A549 (cell line): Measurements from ENCODE around the gene IL1RL2. TPM values are rescaled to one million over a fixed set of nuclear protein-coding genes. Genes with fewer than 3 reads are reported as not detected.

Source experiments
- ATAC-seq, 2 experiments: fragments of 200-7000 bp in 1 of 2; fragments of >200 bp in 1 of 2; cut with Nextera tagmentation in 1 of 2; cut with Tn5 transposase in 1 of 2; 3 replicates each; pipeline versions ENCODE4 v1.8.0 to v1.9.1; 2018 to 2020; ENCODE audit warnings: mild to moderate bottlenecking in 1 of 2, moderate library complexity in 1 of 2
- CTCF ChIA-PET: fragments of 300-600 bp; sonication (Branson Sonifier 250); formaldehyde crosslinking; extraction: SDS; loops from one replicate; lab custom pipeline; 2021; ENCODE audit warnings: antibody characterized with exemption, inconsistent platforms; lab: Yijun Ruan, JAX
- POLR2A ChIA-PET: fragments of 350-600 bp; formaldehyde crosslinking; extraction: SDS; loops from one replicate; lab custom pipeline; 2021; ENCODE audit warnings: antibody characterized with exemption, inconsistent platforms; lab: Yijun Ruan, JAX
- DNase-seq, 2 experiments: peaks; one replicate each; pipeline versions ENCODE4 v3.0.0 to v3.0.0-alpha.2; 2011 to 2016; ENCODE audit warnings: low read depth in 1 of 2, low spot score in 1 of 2
- FAIRE-seq: peaks from 2 replicates; lab custom pipeline; 2011; peaks lifted over from hg19 to GRCh38; lab: Jason Lieb, UNC
- H3K27ac ChIP-seq, 2 experiments: fragments of >200 bp; sonication (Bioruptor Twin); formaldehyde crosslinking; 3 replicates each; pipeline ENCODE4 v1.5.1; 2016 to 2017
- H3K4me1 ChIP-seq: fragments of >200 bp; sonication (Bioruptor Twin); formaldehyde crosslinking; 3 replicates; pipeline ENCODE4 v1.6.1; 2016
- H3K4me2 ChIP-seq: fragments of >200 bp; sonication (Bioruptor Twin); formaldehyde crosslinking; 3 replicates; pipeline ENCODE4 v1.6.1; 2016
- H3K4me3 ChIP-seq: fragments of >200 bp; sonication (Bioruptor Twin); formaldehyde crosslinking; 3 replicates; pipeline ENCODE4 v1.5.1; 2016
- H3K9me3 ChIP-seq: fragments of >200 bp; sonication (Bioruptor Twin); formaldehyde crosslinking; 3 replicates; pipeline ENCODE4 v1.6.1; 2016
- ATOH8 ChIP-seq: fragments of 250-450 bp; sonication (Bioruptor Pico); IDR thresholded peaks from 2 replicates; pipeline ENCODE4 v1.5.0; 2020; ENCODE audit warnings: low read depth, mild to moderate bottlenecking, moderate library complexity
- CTCF ChIP-seq: fragments of >200 bp; sonication (Bioruptor Twin); formaldehyde crosslinking; IDR thresholded peaks from 3 replicates; pipeline ENCODE4 v1.5.1; 2016
- EHF ChIP-seq: fragments of 250-450 bp; sonication (Bioruptor Pico); IDR thresholded peaks from 2 replicates; pipeline ENCODE4 v1.5.0; 2020; ENCODE audit warnings: mild to moderate bottlenecking
- EHMT2 ChIP-seq: fragments of 200-600 bp; sonication (generic); IDR thresholded peaks from 2 replicates; pipeline ENCODE4 v1.6.1; 2016; ENCODE audit warnings: antibody characterized with exemption, low read depth, mild to moderate bottlenecking, moderate library complexity
- ELK1 ChIP-seq: fragments of 150-350 bp; IDR thresholded peaks from 2 replicates; pipeline ENCODE4 v1.6.1; 2014; ENCODE audit warnings: low read depth, mild to moderate bottlenecking, low read length
- EP300 ChIP-seq, 2 experiments: fragments of >200 bp; sonication (Bioruptor Twin); formaldehyde crosslinking; IDR thresholded peaks; 2 replicates in 1 of 2; 3 replicates in 1 of 2; pipeline ENCODE4 v1.6.1; 2016 to 2017
- HEYL ChIP-seq: fragments of 250-450 bp; sonication (Bioruptor Pico); IDR thresholded peaks from 2 replicates; pipeline ENCODE4 v1.8.0; 2021; ENCODE audit warnings: mild to moderate bottlenecking, moderate library complexity
- HMGXB4 ChIP-seq: fragments of 250-450 bp; sonication (Bioruptor Pico); IDR thresholded peaks from 2 replicates; pipeline ENCODE4 v1.5.0; 2021; ENCODE audit warnings: mild to moderate bottlenecking, moderate library complexity, borderline replicate concordance
- HOXB5 ChIP-seq: fragments of 250-450 bp; sonication (Bioruptor Pico); IDR thresholded peaks from 2 replicates; pipeline ENCODE4 v1.5.0; 2020; ENCODE audit warnings: mild to moderate bottlenecking, moderate library complexity
- RAD21 ChIP-seq, 2 experiments: fragments of >200 bp in 1 of 2; sonication (Bioruptor Twin) in 1 of 2; formaldehyde crosslinking in 1 of 2; IDR thresholded peaks in 1 of 2; conservative IDR thresholded peaks in 1 of 2; 2 replicates in 1 of 2; 3 replicates in 1 of 2; pipeline ENCODE4 v1.6.1; 2012 to 2018; ENCODE audit warnings: inconsistent platforms in 1 of 2
- RCOR1 ChIP-seq: fragments of 150-350 bp; IDR thresholded peaks from 2 replicates; pipeline ENCODE4 v1.6.1; 2014; ENCODE audit warnings: antibody characterized with exemption, low read length, low read depth
- SMC3 ChIP-seq: fragments of >200 bp; sonication (Bioruptor Twin); formaldehyde crosslinking; IDR thresholded peaks from 3 replicates; pipeline ENCODE4 v1.6.1; 2018; ENCODE audit warnings: inconsistent platforms
- SREBF2 ChIP-seq: fragments of 450-650 bp; IDR thresholded peaks from 2 replicates; pipeline ENCODE4 v1.6.1; 2014; ENCODE audit warnings: mild to moderate bottlenecking, moderate library complexity
- TP53 ChIP-seq: fragments of 250-450 bp; sonication (Bioruptor Pico); IDR thresholded peaks from 2 replicates; pipeline ENCODE4 v1.5.0; 2021; ENCODE audit warnings: mild to moderate bottlenecking, moderate library complexity
- ZFP36 ChIP-seq: fragments of 450-650 bp; IDR thresholded peaks from 2 replicates; pipeline ENCODE4 v1.6.1; 2014; ENCODE audit warnings: borderline replicate concordance; ENCODE audit not compliant: partially characterized antibody
- ZSCAN20 ChIP-seq: fragments of 250-450 bp; sonication (Bioruptor Pico); IDR thresholded peaks from 2 replicates; pipeline ENCODE4 v1.8.0; 2022; ENCODE audit warnings: mild to moderate bottlenecking, moderate library complexity
- WGBS: methylation state at CpG from one replicate; pipeline ENCODE4 v1.1.6; 2017; ENCODE audit errors: missing lambda C conversion rate; 5-methylcytosine and 5-hydroxymethylcytosine counted together
- polyA plus RNA-seq, 4 experiments: library from polyadenylated mRNA; depleted of rRNA in 3 of 4; stranded (reverse); fragments of >200 nt; fragmentation: RNase III in 1 of 4; extraction: RNeasy Plus Mini Kit Qiagen cat#74134 plus additional on column Dnase treatment in 1 of 4; gene quantifications; 2 replicates in 3 of 4; 3 replicates in 1 of 4; pipeline ENCODE4 v1.2.3, GENCODE V29; 2011 to 2017
- TF ChIP-seq, protein P1 (sequence below): fragments of >200 bp; sonication (Bioruptor Twin); formaldehyde crosslinking; IDR thresholded peaks from 2 replicates; pipeline ENCODE4 v1.6.1; 2016

The IL1RL2 gene
- polyA plus RNA-seq, 2 of the 4 experiments (the other 2 are of a cell fraction), result 0.05 TPM; not detected in 1

GRCh38 chr2:102251042-102251848 lies 64.4 kb downstream of the IL1RL2 start:
- ChIA-PET POLR2A (interaction anchor here (0.6 kb wide), 1 partner anchor 247 kb away, joined by 3 read pairs; no protein-coding TSS in a partner anchor), CTCF (interaction anchor here (0.6 to 6.3 kb wide), 23 partner anchors 9 to 378 kb away, joined by 3 to 37 read pairs (median 3); no protein-coding TSS in a partner anchor)
- Histone ChIP-seq H3K4me2 (peak overlapping the region; percentile 94), H3K9me3 (0 out of 3 replicates have a peak, but pooled peaks cover 2% of the 10 kb centered on the region), H3K27ac (peak overlapping the region; percentile 61 to 79; a peak in 5 of 6 replicates), H3K4me3 (peak overlapping the region; percentile 50), H3K4me1 (no peaks in the 10 kb centered on the region)
- WGBS, result 14% methylated on average over 50 of the region's 52 CpGs
- DNase-seq (peak; percentile 43 to 68), FAIRE-seq (no peak), ATAC-seq (peak; percentile 82 to 93)
- peak; percentile 47 to 49 for TF ChIP-seq RAD21 (conservative IDR thresholded peaks at IDR 0.05 in 1 of 2, IDR thresholded peaks at IDR 0.05 in 1 of 2)
- TF ChIP-seq, protein P1, sequence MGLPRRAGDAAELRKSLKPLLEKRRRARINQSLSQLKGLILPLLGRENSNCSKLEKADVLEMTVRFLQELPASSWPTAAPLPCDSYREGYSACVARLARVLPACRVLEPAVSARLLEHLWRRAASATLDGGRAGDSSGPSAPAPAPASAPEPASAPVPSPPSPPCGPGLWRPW, result no peak
- TF ChIP-seq SMC3, result peak; percentile 54
- peak; percentile 72 for TF ChIP-seq CTCF

DNA sequence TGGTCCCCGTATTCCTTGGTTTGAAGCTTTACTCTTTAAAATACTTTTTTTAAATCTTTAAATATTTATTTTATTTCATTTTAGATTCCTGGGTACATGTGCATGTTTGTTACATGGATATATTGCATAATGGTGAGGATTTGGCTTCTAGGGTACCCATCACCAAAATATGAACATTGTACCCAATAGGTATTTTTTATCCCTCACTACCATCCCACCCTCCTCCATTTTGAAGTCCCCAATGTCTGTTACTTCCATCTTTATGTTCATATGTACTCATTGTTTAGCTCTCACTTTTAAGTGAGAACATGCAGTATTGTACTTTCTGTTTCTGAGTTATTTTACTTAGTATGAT lies 65.0 kb downstream of the IL1RL2 start:
- no peak overlapping the region for H3K4me3 ChIP-seq
- TF ChIP-seq ELK1 (no peak), RCOR1 (no peak), HOXB5 (no peak), ZSCAN20 (CRISPR knock-in tag) (no peak), ZFP36 (no peak), HMGXB4 (CRISPR knock-in tag) (no peak), HEYL (CRISPR knock-in tag) (no peak), EHF (CRISPR knock-in tag) (no peak), EHMT2 (no peak), EP300 (IDR thresholded peaks at IDR 0.05) (no peak), ATOH8 (CRISPR knock-in tag) (no peak), TP53 (CRISPR knock-in tag) (no peak), SREBF2 (no peak)
- 0 out of 3 replicates have a peak, but pooled peaks cover 2% of the 10 kb centered on the region for H3K9me3 ChIP-seq
- 7% methylated on average over 1 of the region's 1 CpG for WGBS
- POLR2A ChIA-PET, result interaction anchor here (0.6 kb wide), 1 partner anchor 247 kb away, joined by 3 read pairs; no protein-coding TSS in a partner anchor
- no peaks in the 10 kb centered on the region for H3K4me1 ChIP-seq
- CTCF ChIA-PET, result interaction anchor here (0.6 to 6.3 kb wide), 19 partner anchors 10 to 379 kb away, joined by 3 to 37 read pairs (median 4); no protein-coding TSS in a partner anchor
- peak overlapping the region; percentile 94 for H3K4me2 ChIP-seq
- H3K27ac ChIP-seq, result no peak overlapping the region
- ATAC-seq (no peak), DNase-seq (no peak), FAIRE-seq (no peak)
